ENCODE measurements around the gene SHISA8.

GRCh38 chr22:41910050-41911000 lies 4.5 kb downstream of the SHISA8 start:
- TF ChIP-seq GATA2 (IDR thresholded peaks at IDR 0.05; ENCODE audit: low read depth, low read length) (no peak), GATA3 (IDR thresholded peaks at IDR 0.05; ENCODE audit: low read depth, low read length) (no peak)
